Measurements from ENCODE around the gene SUMO4.

Gene SUMO4

DNA sequence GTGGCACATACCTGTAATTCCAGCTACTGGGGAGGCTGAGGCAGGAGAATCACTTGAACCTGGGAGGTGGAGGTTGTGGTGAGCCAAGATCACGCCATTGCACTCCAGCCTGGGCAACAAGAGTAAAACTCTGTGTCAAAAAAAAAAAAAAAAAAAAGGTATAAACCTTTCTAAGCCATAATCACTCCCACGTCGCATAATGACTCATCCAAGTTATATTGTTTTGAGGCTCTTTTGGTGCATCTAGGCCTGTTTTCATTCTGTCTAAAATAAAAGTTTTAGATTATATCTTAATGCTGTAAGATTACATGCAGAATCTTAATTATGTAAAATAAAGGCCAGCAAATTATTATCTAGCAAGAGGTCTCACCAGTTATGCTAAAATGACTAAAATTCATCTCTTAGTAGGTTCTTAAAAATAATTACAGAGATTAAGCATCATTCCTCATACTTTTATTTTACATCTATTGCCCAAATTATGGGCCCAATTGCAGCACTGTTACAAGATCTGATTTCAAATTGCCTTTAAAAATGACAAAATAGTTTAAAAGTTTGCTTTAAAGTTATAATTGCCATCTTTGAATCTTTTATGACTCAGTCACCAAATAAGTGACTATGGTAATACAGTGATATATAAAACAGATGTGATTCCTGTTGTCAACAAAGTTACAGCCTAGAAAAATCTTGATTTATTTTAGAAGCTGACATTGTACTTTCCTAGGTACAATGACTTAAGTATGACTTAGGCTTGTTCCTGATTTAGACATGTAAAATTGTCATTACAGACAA, 10.4 kb upstream of the SUMO4 start:
- no peak for DNase-seq (ENCODE audit: low spot score)

DNA sequence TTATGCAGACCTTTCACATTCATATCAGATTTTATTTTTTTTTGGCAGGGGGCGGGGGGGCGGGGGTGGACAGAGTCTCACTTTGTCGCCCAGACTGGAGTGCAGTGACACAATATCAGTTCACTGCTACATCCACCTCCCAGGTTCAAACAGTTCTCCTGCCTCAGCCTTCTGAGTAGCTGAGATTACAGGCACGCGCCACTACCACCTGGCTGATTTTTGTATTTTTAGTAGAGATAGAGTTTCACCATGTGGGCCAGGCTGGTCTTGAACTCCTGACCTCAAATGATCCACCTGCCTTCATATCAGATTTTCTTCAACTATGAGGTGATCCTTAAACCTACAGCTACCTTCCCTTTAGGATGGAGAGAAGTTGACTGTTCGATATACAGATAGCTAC, 8.0 kb upstream of the SUMO4 start:
- DNase-seq (ENCODE audit: low spot score): no peak

DNA sequence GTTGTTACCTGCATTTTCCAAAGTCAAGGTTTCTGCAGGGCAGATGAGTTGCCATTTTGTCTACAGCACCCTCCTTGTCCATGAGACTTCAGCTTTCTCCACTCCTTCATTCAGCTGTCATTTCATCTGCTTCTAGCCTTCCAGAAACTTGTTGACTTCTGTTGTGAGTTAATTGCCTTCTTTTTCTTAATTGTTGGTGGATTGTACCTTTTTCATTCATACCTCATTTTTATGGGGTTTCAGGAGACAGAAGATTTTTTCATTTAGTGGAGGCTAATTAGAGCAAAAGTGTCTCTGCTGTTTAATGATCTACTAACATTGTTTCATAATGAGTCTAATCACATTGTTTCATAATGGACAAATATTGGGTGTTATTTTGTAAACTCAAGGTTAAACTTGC, 7.5 kb upstream of the SUMO4 start:
- no peak for DNase-seq (ENCODE audit: low spot score)

DNA sequence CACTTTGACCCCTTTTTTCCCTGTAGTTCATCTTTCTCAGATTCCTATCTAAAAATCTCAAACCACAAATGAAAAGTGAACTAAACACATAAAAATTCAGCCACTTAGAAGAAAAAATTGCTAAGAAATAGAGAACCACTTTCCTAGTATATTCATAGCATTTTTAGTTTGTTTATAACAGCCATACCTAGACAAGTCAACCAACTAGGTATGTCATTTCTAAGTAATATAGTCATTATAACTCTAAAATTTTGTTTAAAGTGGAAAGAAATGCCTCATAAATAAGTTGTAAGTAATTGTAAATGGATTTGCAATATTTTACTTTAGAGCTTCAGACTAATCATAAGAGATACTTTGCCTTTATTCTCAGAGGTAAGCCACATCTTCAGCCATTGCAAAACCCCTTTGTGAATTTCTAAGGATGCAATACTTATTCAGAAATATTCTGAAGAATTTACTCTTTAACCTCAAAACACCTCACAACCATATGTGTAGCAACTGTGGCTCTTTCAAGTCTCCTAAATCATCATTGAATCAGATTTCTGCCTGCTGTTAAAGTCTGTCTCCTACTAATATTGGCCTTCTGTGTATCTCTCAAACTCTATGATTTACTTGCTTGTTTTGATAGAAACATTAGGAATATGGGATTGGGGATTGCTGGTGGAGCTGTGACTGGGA, 6.9 kb upstream of the SUMO4 start:
- no peak for DNase-seq (ENCODE audit: low spot score)

DNA sequence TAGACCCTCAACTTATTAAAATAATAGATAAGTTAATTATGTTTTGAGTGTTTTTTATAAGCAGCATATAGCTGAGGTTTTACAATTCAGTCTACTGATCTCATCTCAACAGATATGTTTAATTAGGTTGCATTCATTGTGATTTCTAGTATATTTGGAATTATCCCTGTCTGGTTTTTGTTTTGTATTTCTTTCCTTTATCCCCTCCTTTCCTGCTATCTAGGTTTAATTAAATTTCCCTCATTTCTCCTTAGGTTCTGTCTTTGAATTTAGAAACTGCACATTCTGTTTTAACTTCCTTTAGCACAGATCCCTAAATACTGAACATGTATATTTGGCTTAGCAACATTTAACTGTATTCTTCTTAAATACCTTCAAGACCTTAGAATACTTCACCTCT, 4.9 kb upstream of the SUMO4 start:
- no peak for DNase-seq (ENCODE audit: low spot score)

DNA sequence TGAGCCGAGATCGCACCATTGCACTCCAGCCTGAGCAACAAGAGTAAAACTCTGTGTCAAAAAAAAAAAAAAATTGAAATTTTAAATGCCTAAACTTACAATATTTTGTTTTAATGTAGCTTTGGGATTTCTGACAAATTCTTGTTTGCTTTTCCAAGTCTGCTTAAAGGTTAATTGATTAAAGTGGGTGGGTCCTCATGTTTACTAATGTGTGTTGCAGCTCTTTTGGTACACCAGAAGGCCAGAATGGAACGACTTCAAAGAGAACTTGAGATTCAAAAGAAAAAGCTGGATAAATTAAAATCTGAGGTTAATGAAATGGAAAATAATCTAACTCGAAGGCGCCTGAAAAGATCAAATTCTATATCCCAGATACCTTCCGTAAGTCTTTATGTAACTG, 2.7 kb upstream of the SUMO4 start:
- DNase-seq (ENCODE audit: low spot score): no peak

DNA sequence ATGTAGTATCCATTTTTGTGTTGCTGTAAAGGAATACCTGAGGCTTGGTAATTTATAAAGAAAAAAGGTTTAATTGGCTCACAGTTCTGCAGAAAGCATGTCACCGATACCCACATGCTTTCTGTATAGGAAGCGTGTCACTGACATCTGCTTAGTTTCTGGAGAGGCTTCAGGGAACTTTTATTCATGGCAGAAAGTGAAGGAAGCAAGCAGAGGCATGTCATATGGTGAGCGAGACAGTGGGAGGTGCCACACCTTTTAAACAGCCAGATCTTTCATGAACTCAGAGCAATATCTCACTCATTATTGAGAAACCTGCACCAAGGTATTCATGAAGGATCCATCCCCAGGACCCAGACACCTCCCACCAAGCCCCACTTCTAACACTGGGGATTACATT, 3.5 kb downstream of the SUMO4 start:
- no peak for DNase-seq (ENCODE audit: low spot score)

DNA sequence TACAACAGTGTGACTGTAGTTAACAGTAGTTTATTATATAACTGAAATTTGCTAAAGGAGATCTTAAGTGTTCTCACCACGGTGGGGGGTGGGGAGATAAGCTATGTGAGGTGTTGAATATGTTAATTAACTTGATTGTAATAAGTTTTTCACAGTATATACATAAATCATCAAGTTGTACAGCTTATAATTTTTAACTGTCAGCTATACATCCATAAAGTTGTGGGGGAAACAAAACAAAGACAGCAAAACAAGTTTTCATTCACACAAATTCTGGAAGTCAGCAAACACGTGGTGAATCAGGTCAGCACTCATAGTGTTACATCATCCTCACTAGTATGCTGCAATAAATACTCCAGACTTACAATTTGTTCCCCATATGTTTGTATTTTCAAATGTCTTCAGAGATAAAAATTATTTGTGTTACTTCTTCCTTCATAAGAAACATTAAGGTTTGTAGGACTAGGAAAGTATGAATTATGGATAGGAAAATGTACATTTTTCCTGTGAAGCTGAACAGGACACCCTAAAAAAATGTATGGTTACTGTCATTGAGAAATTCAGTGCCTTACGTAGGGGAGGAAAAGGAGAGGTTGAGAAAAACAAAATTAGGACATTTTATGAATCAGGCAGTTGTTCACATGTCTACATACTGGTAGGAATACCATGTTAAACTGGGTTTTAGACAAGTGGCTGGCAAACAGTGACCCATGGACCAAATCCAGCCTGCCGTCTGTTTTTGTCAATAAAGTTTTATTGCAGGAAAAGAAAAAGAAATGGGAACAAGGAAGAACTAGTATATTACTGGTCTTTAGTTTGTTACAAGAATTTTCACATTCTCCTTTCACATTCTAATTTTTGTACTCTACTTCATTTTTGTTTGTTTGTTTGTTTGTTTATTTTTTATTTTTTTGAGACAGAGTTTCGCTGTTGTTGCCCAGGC, 6.0 kb downstream of the SUMO4 start:
- no peak for DNase-seq (ENCODE audit: low spot score)

DNA sequence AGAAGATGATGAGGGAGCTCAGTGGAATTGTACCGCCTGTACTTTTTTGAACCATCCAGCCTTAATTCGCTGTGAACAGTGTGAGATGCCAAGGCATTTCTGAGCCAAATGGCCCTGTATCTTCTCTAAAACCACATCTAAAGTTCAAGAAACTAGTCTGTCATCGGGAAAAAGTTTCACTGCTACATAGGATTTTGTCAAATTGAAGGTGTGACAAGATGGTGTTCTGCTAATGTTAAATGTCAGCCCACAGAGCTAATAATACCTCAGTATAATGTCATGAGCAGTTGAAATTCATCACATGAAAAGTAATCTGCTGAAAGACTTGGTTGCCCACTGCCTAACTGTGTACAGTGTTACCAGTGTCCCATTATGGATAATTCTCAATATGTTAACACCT, 9.6 kb downstream of the SUMO4 start:
- no peak for DNase-seq (ENCODE audit: low spot score)

DNA sequence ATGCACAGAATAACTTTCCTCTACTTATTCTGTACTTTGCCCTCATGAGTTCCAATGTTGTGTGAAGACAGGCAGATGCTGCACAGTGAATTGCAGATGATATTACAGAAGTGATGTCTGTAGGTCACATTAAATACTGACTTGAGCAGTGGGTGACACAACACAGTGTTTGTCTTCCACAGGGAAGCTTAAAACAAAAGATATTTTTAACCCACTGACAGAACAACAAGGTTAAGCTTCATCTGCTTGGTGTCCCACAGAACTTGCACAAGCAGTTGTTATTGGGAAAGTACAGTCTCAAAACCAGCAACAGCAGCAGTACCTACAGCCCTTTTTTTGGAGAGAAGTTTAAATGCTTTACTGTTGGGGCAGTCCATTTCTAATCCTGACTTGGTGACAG, 10.5 kb downstream of the SUMO4 start:
- DNase-seq (ENCODE audit: low spot score): no peak

DNA sequence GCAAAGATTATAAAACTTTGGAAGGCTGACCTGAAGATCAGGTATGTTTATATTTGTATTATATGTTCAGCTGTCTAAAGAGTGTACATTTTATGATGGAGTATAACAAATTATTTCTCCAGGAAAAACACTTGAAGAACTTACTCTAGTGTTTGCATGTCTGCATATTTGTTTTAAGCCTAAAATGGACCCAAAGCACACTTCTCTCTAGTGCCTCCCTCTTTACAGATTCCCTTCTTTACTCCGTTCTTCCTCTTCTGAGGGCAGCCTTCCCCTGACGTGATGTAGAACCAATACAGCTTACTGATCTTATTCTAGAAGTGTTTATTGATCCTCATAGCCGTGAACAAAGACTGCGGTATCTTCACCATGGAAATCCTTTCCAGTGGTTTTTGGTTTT, 13.9 kb downstream of the SUMO4 start:
- DNase-seq (ENCODE audit: low spot score): no peak

DNA sequence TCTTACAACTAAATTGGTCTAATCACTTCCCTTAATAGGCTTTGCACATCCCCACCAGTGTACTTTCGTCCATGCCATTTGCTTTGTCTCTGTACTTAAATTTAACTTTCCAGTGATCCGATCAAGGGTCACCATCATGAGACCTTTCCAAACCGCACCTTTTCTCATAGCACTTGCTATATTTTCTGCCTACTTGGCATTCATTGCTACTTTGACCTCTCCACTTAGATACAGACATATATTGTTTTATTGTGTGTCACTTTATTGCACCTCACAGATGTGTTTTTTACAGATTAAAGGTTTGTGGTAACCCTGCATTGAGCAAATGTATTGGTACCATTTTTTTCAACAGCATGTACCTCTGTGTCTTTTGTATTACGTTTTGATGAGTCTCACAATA, 14.8 kb downstream of the SUMO4 start:
- no peak for DNase-seq (ENCODE audit: low spot score)

DNA sequence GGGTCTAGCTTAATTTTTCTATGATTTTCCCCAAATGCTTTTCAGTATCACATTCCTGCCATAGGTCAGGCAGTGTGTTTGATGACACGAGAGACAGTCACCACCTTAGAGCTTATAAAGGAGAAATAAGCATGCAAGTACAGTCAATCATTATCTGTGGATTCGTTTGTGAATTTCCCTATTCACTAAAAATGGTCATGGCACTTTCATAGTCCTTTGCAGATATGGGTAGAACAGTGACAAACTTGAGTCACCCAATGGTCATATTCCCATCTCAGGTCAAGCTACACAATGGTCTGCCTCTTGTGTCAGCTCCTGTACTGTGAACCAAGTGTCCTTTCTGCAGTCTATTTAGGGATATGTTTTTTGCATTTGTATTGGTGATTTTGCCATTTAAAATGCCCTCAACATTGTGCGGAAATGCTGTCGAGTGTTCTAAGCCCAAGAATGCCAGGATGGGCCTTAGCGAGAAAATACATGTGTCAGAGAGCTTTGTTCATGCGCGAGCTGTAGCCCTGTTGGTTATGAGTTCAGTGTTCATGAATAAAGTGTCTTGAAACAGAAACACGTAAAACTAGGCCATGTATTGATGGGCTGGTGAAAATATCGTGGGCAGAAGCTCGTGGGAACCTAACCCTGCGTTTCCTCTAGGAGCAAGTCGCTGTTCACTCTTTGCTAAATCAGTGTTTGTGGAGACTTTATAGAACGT, 19.8 kb downstream of the SUMO4 start:
- no peak for DNase-seq (ENCODE audit: low spot score)

DNA sequence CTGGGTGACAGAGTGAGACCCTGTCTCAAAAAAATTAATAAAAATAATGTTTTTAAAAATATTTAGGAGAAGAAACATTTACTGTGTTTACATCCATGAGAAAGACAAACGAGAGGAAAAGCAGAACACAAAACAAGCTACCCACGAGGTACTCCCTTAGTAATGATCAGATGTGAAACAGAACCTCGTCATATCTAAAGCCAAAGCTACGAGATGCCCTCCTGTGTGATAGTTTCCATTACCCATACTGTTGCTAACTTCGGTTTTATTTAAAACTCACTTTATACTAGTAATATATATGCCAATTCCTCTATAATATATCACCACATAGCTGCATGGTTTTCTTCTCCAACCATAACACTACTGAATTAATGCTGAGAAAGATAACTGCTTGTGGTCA, 21.1 kb downstream of the SUMO4 start:
- no peak for DNase-seq (ENCODE audit: low spot score)

DNA sequence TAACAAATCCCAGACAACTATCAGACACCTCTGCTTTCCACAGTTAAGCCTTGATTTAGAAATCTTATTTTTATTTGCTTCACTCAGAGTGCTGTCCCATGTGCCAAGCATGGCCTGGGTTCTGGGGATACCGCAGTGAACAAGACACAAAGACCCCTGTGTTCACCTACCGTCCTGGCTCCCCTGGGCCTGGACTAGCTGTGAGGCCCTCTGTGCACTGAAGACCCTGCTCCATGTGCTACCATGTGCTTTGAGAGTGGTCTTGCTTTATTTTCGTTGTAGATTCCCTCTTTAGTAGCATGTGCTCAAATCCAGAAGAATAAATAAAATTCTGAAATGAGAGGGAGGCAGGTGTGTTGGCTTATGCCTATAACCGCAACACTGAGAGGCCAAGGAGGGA, 22.5 kb downstream of the SUMO4 start:
- no peak for DNase-seq (ENCODE audit: low spot score)

DNA sequence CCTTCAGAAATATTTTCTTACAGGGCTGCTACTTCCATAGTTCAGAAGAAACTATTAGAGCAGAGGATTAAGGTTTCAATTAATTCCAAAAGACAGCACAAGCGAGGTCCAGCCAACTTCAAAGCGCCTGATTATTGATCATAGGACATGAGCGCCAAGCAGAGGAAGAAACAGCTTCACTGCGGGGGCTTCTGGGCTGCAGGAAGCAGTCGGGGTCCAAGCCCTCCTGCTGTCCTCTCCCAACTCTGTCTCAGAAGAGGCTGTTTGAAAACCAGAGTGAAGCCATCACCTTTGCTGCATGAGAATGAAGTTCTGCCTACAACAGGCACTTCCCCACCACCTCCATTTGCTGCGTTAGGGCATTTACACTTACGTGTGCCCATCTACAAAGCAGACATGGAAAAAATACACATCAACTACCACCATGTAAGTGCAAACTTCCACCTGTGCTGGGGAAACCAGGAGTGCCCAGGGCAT, 23.9 kb downstream of the SUMO4 start:
- no peak for DNase-seq (ENCODE audit: low spot score)

DNA sequence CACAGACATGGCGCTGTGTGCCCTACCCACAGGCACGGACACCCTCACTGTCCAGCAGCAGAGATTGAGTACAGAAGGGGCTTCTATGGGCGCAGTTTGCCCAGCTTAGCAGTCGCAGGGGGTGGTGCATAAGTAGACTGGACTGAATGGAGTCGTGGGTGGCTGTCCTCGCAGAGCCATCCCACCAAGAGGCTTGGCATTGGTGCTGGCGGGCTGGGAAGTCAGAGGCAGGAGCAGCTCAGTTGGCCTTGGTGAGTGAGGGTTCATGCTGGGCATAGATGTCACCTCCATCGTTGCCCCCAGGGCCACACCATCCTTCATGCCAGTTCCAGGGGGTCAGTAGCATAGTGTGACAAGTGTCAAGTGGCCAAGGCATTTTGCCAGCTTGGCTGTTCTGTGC, 25.2 kb downstream of the SUMO4 start:
- no peak for DNase-seq (ENCODE audit: low spot score)

DNA sequence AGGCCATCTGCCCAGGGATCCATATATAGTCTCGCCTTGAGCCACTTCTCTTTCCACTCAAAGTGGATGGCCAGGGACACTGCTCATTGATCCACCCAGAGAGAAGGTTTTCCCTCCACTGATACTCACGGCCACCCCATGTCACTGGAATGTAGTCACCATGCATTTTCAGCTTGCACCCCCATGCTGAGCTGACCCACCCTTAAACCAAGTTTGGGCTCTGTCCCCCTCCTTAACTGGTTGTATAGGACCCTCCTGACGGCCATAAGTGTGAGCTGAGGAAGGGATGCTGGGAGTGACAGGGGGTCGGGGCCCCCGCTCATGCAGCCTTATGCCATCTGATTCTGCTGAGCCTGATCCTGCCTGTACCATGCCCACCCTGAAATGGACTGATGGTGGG, 25.7 kb downstream of the SUMO4 start:
- no peak for DNase-seq (ENCODE audit: low spot score)

DNA sequence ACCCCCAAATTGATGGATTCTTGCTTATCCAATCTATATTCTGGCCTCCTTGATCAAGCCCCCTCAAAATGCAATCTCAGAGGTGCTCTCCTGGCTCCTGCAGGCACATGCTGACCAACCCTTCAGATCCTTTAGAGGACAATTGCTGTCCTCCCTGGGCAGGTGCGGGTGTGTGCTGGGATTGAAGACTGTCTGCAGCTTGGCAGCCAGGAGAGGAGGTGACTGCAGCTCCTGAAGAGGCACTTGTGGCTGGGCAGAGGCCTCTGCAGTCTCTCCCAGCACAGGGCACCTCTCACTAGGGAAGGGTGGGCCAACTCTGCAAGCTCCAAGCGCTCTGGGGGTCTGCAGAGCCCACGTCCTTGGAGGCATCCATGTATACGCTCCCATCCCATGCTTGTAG, 28.5 kb downstream of the SUMO4 start:
- DNase-seq (ENCODE audit: low spot score): no peak

DNA sequence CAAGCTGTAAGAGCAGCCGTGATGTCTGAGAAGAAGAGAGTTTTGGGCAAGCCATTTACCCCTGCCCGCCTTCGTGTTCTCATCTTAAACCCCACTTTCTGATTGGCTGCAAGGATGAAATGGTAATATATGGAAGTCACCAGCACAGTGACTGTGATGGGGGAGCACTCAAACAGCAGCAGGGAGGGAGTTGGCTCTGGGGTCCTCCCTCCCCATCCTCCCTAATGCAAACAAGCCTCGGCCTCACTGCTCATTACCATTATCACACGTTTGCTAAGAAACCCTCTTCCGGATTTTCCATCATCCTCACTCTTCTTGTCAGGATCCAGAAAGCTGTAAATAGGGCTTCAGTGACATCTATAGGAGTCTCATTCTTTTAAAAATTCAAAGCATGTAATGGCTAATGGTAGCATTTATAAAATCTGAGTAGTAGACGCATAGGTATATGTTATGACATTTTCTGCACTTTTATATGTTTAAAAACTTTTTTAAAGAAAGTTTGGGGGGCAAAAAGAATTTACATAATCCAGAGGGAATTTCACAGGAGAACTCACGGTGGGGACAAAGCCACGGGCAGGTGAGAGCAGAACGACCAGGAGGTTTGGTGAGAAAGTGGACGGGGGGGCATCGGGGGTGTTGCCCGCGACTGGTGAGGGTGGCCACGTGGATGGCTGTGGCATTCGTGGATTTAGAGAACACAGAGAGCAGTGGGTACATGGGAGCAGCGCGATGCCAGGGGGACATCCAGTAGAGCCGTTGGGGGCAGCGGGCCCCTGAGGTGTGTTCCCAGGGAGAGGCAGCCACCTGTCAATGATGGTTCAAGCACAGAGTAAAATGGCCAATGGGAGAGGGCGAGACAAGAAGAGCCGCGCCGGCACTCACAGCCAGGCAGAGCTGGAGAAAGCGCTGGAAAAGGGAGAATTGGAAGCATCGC, 29.6 kb downstream of the SUMO4 start:
- DNase-seq (ENCODE audit: low spot score): no peak
